H1 (cell line): ENCODE data around the gene PROK1.

Source experiments
- BACH1 ChIP-seq: IDR thresholded peaks from 2 replicates; pipeline ENCODE4 v1.6.1; 2012; ENCODE audit warnings: low read length, improper control_type of control experiment
- CBX5 ChIP-seq: fragments of 300-800, 300-1000 bp; sonication (generic); IDR thresholded peaks from 2 replicates; pipeline ENCODE4 v1.7.1; 2016; ENCODE audit warnings: antibody characterized with exemption, low read length, low read depth
- CBX8 ChIP-seq: fragments of 300-800, 300-1000 bp; sonication (generic); IDR thresholded peaks from 2 replicates; pipeline ENCODE4 v1.7.1; 2016; ENCODE audit warnings: low read depth, low read length, borderline replicate concordance
- CREB1 ChIP-seq: IDR thresholded peaks from 2 replicates; pipeline ENCODE4 v1.6.1; 2012; ENCODE audit warnings: inconsistent platforms
- CTCF ChIP-seq, 3 experiments: IDR thresholded peaks; 1 replicate in 2 of 3; 2 replicates in 1 of 3; pipeline versions ENCODE4 v1.5.1 to v1.6.1; 2011; ENCODE audit warnings: low read length in 3 of 3, mild to moderate bottlenecking in 3 of 3, inconsistent platforms in 2 of 3, low read depth in 1 of 3, moderate library complexity in 1 of 3; ENCODE audit not compliant: insufficient read depth in 1 of 3; ENCODE audit errors: control extremely low read depth in 1 of 3
- E2F6 ChIP-seq: IDR thresholded peaks from 2 replicates; pipeline ENCODE4 v1.6.1; 2012; ENCODE audit warnings: inconsistent platforms
- EGR1 ChIP-seq: IDR thresholded peaks from 2 replicates; pipeline ENCODE4 v1.6.1; 2011; ENCODE audit warnings: low read depth, low read length, borderline replicate concordance
- EZH2 ChIP-seq: fragments of 200-600 bp; sonication (generic); IDR thresholded peaks from 2 replicates; pipeline ENCODE4 v1.7.1; 2012; ENCODE audit warnings: low read depth, mild to moderate bottlenecking, moderate library complexity, low read length, inconsistent platforms; ENCODE audit not compliant: severe bottlenecking
- GTF2F1 ChIP-seq: IDR thresholded peaks from 2 replicates; pipeline ENCODE4 v1.6.1; 2012; ENCODE audit warnings: low read depth, low read length, improper control_type of control experiment, borderline replicate concordance
- JUN ChIP-seq: IDR thresholded peaks from 2 replicates; pipeline ENCODE4 v1.6.1; 2011; ENCODE audit warnings: low read depth, mild to moderate bottlenecking, improper control_type of control experiment, low read length
- POLR2A ChIP-seq, 2 experiments: IDR thresholded peaks; 1 replicate in 1 of 2; 2 replicates in 1 of 2; pipeline ENCODE4 v1.6.1; 2011; ENCODE audit warnings: low read depth in 2 of 2, low read length in 2 of 2, mild to moderate bottlenecking in 2 of 2; ENCODE audit errors: control extremely low read depth in 1 of 2
- SIX5 ChIP-seq: IDR thresholded peaks from 2 replicates; pipeline ENCODE4 v1.6.1; 2011; ENCODE audit warnings: mild to moderate bottlenecking, low read depth, low read length
- SP1 ChIP-seq: IDR thresholded peaks from 2 replicates; pipeline ENCODE4 v1.6.1; 2011; ENCODE audit warnings: low read depth, low read length
- SUZ12 ChIP-seq: fragments of 200-600 bp; sonication (generic); IDR thresholded peaks from 2 replicates; pipeline ENCODE4 v1.6.1; 2012; ENCODE audit warnings: mild to moderate bottlenecking, inconsistent platforms, low read length, moderate library complexity, mixed read lengths

GRCh38 chr1:110418729-110419128 lies 32.2 kb upstream of the PROK1 start:
- TF ChIP-seq CTCF (IDR thresholded peaks at IDR 0.05; ENCODE audit: control extremely low read depth in 1 of 3, insufficient read depth in 1 of 3, low read depth in 1 of 3, low read length in 3 of 3) = no peak
- TF ChIP-seq JUN = no peak
- TF ChIP-seq POLR2A (IDR thresholded peaks at IDR 0.05; ENCODE audit: control extremely low read depth in 1 of 2, low read depth in 2 of 2, low read length in 2 of 2) = no peak
- TF ChIP-seq GTF2F1 = no peak
- no peak for TF ChIP-seq SP1
- TF ChIP-seq BACH1 = no peak
- TF ChIP-seq CBX5 = no peak
- no peak for TF ChIP-seq SIX5
- TF ChIP-seq EZH2 = no peak
- TF ChIP-seq SUZ12 = no peak
- TF ChIP-seq EGR1 = no peak
- no peak for TF ChIP-seq CREB1
- TF ChIP-seq E2F6 = no peak
- TF ChIP-seq CBX8 = no peak
